ENCODE results near the gene COL8A1. TPM values are rescaled to one million over a fixed set of nuclear protein-coding genes. Genes with fewer than 3 reads are reported as not detected.

COL8A1 gene
- total and polyA plus RNA-seq, 9 of the 15 experiments (the other 6 are each of a cell fraction or from before 2014, with no cell fraction given), result 0.07 TPM; not detected in 8

- peak; percentile 16; the same call in 1 of the 2 replicates for TF ChIP-seq REST (IDR thresholded peaks at IDR 0.05; ENCODE audit: borderline replicate concordance)
- no peak for TF ChIP-seq REST (CRISPR knock-in tag; IDR thresholded peaks at IDR 0.05; ENCODE audit: low read depth)
- TF ChIP-seq, protein P1, sequence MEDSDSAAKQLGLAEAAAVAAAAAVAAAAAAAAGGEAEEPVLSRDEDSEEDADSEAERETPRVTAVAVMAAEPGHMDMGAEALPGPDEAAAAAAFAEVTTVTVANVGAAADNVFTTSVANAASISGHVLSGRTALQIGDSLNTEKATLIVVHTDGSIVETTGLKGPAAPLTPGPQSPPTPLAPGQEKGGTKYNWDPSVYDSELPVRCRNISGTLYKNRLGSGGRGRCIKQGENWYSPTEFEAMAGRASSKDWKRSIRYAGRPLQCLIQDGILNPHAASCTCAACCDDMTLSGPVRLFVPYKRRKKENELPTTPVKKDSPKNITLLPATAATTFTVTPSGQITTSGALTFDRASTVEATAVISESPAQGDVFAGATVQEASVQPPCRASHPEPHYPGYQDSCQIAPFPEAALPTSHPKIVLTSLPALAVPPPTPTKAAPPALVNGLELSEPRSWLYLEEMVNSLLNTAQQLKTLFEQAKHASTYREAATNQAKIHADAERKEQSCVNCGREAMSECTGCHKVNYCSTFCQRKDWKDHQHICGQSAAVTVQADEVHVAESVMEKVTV (CRISPR knock-in tag; IDR thresholded peaks at IDR 0.05), result 0 out of 2 replicates have a peak, but pooled peaks have one; percentile 36
- TF ChIP-seq NR2F6 (CRISPR knock-in tag; IDR thresholded peaks at IDR 0.05), result no peak
Observed at GRCh38 chr3:99808163-99808794, 169.9 kb downstream of the COL8A1 start (continued).
